Stimulated activated CD4-positive, alpha-beta T cell treated with anti-CD3 and anti-CD28 coated beads, Interleukin-15, amount 100 ng/mL, for 1 hour (primary cell): ENCODE results near the gene IDE.
"Not testable (repeated sequence)": the region's sequence is repeated elsewhere in the genome, so short reads cannot be mapped to it uniquely, and the experiment has no call there.

Experiments
- DNase-seq, 2 donors: peaks; one replicate each; pipeline ENCODE4 v3.0.0-alpha.2; 2020; ENCODE audit warnings: low read depth in 1 of 2, low spot score in 1 of 2

Gene IDE

DNA sequence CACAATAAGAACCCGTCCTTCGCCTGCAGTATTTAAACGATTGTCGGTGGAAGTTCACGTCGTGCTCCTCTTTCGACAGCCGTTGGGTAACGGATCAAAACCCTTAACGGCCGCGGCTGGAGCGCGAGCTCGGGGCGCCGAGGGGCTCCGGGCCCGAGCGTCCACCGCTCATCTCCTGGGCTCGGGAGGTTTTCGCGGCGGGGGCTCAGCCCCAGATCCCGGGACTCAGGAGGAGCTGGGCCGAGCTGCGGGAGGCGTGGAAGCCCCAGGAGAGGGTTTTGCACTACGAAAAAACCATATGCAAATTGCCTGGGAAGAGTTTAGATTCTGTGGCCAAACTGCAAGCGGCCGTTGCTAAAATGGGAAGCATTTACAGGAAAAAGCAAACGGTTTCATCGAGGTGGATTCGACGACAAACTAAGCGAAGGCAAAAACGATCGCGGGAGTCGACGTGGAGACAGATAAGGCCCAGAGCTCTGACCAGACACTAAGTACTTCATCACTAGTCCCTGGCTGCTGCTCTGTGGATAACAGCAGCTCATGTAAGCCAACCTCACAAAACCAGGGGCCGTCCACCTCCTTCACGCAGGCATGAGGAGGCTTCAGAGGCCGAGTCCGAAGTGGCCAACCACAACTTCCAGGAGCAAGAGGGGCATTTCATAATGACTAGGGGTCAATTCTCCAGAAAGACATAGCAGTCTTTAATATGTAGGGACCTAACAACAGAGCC, 153.2 kb downstream of the IDE start:
- no peak for DNase-seq

DNA sequence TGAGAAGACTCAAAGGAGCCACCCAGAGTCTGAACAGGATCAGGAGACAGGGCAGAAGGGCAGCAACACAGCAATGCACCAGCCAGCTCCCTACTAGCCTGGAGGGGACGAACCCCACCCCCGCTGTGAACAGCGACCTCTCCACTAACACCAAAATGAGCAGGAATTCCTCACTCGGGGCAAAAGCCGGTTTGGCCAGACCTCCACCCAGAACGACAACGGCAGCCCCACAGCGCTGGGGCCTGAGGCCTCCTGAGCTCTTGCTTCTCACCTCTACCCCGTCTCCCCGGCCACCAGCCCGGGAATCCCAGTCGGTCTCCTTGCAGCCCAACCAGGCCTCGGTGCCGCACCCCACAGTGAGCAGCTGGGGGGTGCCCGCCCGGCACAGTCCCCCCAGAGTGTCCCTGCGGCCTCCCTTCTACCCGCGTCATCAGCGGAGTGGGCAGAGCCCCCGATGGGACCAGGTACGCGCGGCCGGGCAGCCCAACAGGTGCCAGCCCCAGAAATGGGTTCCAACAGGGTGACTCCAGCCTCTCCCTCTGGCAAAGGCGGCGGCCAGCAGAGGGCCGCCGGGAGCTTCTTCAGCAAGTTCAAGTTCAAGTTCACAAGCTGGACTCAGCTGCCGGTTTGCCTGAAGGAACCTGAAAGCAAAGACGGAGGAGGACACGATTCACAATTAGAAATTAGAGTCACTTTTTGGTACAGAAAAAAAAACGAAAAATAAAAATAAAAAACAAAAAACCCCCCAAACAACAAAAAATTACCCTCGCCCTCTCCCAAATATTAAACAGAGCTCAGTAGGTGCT, 153.9 kb downstream of the IDE start:
- no peak for DNase-seq

DNA sequence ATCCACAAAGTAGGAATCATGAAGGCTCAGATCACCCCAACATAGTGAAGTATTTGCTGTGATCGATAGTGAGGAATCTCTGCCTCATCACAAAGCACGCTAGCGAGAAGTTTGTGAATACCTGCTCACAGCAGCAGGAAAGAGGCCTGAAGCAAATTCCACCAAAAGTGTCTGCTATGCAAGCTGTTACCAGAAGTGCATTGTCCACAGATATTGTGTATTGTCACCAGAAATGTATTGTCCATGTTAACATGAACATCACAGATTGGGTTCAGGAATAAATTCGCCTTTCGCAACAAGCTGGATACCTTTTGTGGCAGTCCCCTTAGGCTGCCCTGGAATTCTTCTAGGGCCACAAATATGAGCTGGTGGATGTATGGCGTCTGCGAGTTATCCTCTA, 155.0 kb downstream of the IDE start:
- no peak for DNase-seq

GRCh38 chr10:92418221-92418620, 155.7 kb downstream of the IDE start:
- DNase-seq: no peak

- no peak for DNase-seq
Measured at GRCh38 chr10:92413519-92413918, 160.4 kb downstream of the IDE start.

DNA sequence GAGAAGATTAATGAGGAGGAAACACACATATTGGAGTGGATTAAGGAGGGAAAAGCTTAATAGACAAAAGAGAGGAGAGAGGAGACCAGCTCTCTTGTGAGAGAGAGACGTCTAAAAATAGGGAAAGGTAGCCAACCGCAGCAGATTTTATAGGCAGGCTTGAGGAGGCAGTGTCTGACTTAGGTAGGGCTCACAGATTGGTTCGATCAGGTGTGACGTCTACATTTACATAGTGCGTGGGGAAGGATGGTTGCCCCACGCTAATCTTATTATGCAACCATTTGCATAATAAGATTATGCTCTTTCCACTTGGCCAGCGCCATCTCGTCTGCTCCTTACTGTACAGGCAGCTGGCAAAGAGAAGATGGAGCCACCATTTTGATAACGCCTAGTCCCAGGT, 160.9 kb downstream of the IDE start:
- no peak for DNase-seq

DNA sequence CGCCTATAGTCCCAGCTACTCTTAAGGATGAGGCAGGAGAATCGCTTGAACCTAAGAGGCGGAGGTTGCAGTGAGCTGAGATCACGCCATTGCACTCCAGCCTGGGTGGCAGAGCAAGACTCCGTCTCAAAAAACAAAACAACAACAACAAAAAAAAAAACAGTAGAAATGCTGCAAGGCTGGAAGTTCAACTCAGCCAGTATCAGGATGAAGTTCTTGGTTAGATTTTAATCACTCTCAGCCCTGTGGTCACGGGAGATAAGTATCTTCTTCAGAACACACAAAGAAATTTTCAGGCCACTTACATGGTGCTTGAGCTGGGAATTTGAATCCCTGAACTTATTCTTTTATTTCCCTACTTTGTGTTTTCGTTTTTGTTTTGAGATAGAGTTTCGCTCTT, 162.5 kb downstream of the IDE start:
- DNase-seq: no peak

- no peak for DNase-seq
Measured at GRCh38 chr10:92410501-92410900, 163.4 kb downstream of the IDE start.

DNA sequence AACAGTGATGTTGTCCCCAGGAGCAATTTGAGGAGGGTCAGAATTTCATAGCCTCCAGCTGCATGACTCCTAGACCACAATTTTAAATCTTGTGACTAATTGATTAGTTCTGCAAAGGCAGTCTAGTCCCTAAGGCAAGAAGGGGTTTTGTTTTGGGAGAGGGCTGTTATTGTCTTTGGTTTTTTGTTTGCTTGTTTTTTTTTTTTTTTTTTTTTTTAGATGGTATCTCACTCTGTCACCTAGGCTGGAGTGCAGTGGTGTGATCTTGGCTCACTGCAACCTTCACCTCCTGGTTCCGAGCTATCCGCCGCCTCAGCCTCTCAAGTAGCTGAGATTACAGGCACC, 165.9 kb downstream of the IDE start:
- DNase-seq: no peak

DNA sequence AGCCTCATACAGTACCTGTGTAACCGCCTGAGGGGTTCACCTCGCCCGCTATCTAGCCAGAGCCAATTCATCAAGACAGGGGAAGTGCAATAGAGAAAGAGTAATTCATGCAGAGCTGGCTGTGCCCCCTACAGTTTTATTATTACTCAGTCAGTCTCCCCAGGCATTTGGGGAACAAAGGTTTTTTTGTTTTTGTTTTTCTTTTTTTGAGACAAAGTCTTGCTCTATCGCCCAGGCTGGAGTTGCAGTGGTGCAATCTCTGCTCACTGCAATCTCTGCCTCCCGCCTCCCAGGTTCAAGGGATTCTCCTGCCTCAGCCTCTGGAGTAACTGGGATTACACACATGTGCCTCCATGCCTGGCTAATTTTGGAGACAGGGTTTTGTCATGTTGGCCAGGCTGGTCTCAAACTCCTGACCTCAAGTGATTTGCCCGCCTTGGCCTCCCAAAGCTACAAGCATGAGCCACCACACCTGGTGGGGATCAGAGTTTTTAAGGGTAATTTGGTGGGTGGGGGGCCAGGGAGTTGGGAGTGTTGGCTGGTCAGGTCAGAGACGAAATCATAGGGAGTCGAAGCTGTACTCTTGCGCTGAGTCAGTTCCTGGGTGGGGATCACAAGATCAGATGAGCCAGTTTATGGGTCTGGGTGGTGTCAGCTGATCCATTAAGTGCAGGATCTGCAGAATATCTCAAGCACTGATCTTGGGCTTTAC, 166.4 kb downstream of the IDE start:
- no peak for DNase-seq

DNA sequence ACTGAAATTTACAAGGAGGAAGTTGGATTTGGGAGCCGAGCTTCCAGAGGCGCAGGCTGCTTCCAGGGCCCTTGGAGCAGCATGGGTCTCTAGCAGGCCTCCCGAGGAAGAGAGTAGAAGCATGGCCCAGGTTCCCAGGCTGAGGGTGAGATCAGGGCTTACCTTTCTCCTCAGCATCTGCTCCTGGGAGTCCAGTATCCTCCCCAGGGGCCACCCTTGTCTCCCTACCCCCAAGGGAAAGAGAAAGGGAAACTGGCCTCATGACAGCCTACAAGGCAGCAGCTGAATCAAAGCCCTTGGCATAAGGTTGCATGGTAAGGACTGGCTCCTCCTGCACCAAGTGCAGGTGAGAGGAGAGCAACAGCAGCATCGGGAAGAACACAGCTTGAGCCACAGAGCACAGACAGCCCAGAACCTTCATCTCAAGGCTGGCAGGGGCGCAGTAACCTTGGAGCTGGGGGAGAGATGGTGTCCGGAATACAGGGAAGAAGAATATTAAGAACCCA, 168.4 kb downstream of the IDE start:
- DNase-seq: no peak

GRCh38 chr10:92404612-92405418, 169.1 kb downstream of the IDE start:
- no peak for DNase-seq

- DNase-seq: not testable (repeated sequence)
Measured at GRCh38 chr10:92402234-92402633, 171.7 kb downstream of the IDE start.
